PC-3 (cell line): ENCODE results near the gene ODAPH.

Experiments
- EZH2phosphoT487 ChIP-seq: fragments of 300-600 bp; sonication (generic); IDR thresholded peaks from 2 replicates; pipeline ENCODE4 v1.6.1; 2018; ENCODE audit warnings: mild to moderate bottlenecking, antibody characterized with exemption, low read length, borderline replicate concordance
- TF ChIP-seq, protein P1 (sequence below): fragments of 300-600 bp; sonication (generic); conservative IDR thresholded peaks from 2 replicates; pipeline ENCODE4 v1.5.1; 2017; ENCODE audit warnings: antibody characterized with exemption, low read depth, mild to moderate bottlenecking, low read length

DNA sequence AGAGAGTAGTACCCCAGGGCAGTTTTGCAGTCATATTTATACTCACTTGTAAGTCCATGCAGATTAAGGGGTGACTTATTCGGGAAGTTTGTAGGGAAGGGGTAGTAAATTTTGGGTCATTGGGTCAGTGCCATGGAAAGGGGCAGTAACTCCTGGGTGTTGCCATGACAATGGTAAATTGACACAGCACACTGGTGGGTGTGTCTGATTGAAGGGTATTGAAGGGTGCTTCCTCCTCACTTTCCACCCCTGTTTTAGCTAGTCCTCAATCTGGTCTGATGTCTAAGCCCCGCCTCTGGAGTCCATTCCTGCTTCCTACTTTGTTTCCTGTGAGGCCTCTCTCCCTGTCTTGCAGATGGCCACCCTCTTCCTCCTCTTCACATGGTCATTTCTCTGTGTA, 11.9 kb downstream of the ODAPH start:
- TF ChIP-seq, protein P1, sequence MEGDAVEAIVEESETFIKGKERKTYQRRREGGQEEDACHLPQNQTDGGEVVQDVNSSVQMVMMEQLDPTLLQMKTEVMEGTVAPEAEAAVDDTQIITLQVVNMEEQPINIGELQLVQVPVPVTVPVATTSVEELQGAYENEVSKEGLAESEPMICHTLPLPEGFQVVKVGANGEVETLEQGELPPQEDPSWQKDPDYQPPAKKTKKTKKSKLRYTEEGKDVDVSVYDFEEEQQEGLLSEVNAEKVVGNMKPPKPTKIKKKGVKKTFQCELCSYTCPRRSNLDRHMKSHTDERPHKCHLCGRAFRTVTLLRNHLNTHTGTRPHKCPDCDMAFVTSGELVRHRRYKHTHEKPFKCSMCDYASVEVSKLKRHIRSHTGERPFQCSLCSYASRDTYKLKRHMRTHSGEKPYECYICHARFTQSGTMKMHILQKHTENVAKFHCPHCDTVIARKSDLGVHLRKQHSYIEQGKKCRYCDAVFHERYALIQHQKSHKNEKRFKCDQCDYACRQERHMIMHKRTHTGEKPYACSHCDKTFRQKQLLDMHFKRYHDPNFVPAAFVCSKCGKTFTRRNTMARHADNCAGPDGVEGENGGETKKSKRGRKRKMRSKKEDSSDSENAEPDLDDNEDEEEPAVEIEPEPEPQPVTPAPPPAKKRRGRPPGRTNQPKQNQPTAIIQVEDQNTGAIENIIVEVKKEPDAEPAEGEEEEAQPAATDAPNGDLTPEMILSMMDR = no peak
- no peak for TF ChIP-seq EZH2phosphoT487
